ENCODE results near the gene FOXL2. TPM values are rescaled to one million over a fixed set of nuclear protein-coding genes. Genes with fewer than 3 reads are reported as not detected.
A peak's percentile ranks its signal among the peaks of the same experiment; 100 is the strongest.

FOXL2 gene
- total RNA-seq, 1 donor from 2014 or later = not detected

DNA sequence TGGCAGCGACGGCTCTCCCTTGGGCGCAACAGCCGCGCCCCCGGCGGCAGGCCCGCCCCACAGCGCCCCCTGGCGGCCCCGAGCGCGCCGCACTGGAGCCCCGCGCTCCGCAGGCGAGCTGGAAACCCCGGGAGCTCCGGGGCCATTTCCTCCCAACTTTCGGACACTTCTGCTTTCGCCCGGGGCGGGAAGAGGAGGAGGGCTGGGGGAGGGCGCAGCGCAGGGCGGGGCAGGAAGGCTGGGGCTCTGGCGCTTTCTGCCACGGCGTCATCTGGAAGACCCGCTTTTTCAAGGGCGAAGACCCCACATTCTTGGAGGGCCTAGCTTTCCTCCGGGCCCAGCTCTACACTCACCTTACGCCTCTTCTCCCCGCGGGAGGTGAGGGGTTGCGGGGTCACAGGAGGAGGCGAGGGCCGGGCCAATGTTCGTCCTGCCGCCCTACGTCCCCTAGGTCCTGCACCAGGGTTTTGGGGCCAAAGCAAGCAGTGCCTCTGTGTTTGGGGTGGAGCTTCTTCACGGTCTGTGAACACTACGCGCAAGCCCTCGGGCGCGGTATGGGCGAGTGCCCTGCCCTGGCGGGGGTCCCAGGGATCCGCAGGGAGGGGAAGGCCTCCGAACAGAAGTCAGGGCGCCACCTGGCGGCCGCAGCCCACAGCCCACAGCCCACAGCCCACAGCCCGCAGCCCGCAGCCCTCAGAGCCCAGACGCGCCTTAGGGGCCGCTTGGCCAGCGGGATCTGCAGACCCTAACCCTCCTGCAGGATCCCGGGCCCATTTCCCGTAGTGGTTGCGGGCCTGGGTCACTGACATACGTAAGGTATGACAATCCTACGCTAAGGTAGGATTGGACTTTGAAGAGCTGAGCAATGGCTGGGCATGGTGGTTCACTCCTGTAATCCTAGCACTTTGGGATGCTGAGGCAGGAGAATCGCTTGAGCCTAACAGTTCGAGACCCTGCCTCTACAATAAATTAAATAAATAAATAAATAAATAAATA is 31.1 kb downstream of the FOXL2 start:
- DNase-seq (ENCODE audit: low spot score in 2 of 2, unreplicated experiment in 2 of 2) = peak; percentile 91 to 97
- Mint-ChIP-seq H3K36me3 (no peaks in the 10 kb centered on the region), H3K27ac (peak overlapping the region; percentile 93)

DNA sequence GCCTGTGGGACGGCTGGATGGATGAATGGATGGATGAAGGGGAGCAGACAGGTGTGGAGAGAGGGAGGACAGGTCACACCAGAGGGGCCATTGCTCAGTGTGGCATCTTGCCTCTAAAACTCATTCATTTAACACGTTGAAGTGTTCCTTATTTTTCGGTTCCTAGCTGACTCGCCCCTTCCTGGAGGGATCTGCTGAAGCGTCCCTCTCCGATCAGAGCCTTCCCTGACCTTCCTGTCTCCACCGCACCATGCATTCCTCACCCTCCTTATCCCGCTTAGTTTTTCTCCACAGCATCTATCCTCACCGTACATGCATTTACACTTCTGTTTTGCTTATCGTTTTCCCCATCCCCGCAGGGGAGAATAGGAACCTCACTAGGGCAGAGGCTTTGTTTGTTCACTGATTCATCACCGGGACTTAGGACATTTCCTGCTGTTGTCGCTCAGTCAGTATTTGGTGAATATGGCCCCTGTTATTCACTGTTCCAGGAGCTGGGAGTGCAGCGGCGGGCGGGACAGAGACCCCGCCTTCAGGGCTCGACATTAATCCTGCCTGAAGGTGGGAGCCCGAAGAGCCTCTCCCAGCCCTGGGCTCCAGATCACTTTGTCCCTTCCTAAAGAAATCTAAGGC is 32.0 kb downstream of the FOXL2 start:
- no peak for DNase-seq (ENCODE audit: low spot score in 2 of 2, unreplicated experiment in 2 of 2)
- peak overlapping the region; percentile 91 for H3K27ac Mint-ChIP-seq
- TF ChIP-seq, protein P1, sequence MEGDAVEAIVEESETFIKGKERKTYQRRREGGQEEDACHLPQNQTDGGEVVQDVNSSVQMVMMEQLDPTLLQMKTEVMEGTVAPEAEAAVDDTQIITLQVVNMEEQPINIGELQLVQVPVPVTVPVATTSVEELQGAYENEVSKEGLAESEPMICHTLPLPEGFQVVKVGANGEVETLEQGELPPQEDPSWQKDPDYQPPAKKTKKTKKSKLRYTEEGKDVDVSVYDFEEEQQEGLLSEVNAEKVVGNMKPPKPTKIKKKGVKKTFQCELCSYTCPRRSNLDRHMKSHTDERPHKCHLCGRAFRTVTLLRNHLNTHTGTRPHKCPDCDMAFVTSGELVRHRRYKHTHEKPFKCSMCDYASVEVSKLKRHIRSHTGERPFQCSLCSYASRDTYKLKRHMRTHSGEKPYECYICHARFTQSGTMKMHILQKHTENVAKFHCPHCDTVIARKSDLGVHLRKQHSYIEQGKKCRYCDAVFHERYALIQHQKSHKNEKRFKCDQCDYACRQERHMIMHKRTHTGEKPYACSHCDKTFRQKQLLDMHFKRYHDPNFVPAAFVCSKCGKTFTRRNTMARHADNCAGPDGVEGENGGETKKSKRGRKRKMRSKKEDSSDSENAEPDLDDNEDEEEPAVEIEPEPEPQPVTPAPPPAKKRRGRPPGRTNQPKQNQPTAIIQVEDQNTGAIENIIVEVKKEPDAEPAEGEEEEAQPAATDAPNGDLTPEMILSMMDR (IDR thresholded peaks at IDR 0.05; ENCODE audit: unreplicated experiment) = no peak

More for the DNA sequence above, 31.1 kb downstream of the FOXL2 start:
- peaks cover 2% of the 10 kb centered on the region for H3K27me3 Mint-ChIP-seq (ENCODE audit: low read depth)
- peak overlapping the region; percentile 86 for H3K4me3 Mint-ChIP-seq
- no peaks in the 10 kb centered on the region for H3K9me3 Mint-ChIP-seq
- TF ChIP-seq, protein P1 (IDR thresholded peaks at IDR 0.05; ENCODE audit: unreplicated experiment) = peak; percentile 94
- H3K4me1 Mint-ChIP-seq = peaks cover 8% of the 10 kb centered on the region

DNA sequence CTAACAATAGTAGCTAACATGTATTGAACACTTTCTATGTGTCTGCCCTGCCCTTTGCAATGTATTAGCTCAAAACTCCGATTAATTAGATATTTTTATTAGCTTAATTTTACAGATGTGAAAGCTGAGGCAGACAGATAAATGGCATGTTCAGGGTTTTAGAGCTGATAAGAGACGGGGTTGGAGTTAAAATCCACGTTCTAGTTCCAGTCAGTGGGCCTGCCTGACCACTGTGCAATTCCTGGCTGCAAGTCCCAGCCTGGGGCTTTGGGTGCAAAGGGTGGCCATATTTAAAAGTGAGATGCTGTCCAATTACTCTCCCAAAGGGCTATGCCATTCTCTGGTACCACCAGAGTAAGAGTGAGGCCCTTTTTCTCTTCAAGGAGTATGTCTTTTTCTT is 33.2 kb downstream of the FOXL2 start:
- TF ChIP-seq, protein P1 (IDR thresholded peaks at IDR 0.05; ENCODE audit: unreplicated experiment) = no peak
- DNase-seq (ENCODE audit: low spot score in 2 of 2, unreplicated experiment in 2 of 2) = no peak
- no peak overlapping the region for H3K4me3 Mint-ChIP-seq
- no peaks in the 10 kb centered on the region for H3K9me3 Mint-ChIP-seq
- H3K36me3 Mint-ChIP-seq = no peaks in the 10 kb centered on the region
- H3K27ac Mint-ChIP-seq = no peak overlapping the region
- H3K4me1 Mint-ChIP-seq = peaks cover 8% of the 10 kb centered on the region
- peaks cover 2% of the 10 kb centered on the region for H3K27me3 Mint-ChIP-seq (ENCODE audit: low read depth)

More for the DNA sequence above, 32.0 kb downstream of the FOXL2 start:
- peaks cover 8% of the 10 kb centered on the region for H3K4me1 Mint-ChIP-seq
- H3K27me3 Mint-ChIP-seq (ENCODE audit: low read depth) = peaks cover 2% of the 10 kb centered on the region
- H3K36me3 Mint-ChIP-seq = no peaks in the 10 kb centered on the region
- H3K9me3 Mint-ChIP-seq = no peaks in the 10 kb centered on the region
- H3K4me3 Mint-ChIP-seq = peak overlapping the region; percentile 86

DNA sequence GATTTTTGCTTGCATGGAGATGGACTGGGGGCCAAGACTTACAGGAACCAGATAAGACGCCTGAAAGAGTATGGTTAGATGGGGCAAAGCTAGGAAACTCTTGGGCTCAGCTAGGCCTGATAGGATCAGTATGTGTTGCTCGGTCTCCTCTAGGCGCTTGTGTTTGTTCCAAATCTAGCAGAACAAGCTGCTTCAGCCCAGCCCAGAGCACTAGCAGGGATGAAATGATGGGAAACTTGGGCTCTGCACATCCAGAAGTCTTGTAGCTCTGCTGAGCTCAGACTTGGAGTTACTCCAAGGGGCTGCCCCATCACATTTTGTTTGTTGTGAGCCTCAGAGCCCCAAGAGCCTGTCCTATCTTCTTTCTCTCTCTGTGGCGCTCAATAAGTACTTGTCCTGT is 34.7 kb downstream of the FOXL2 start:
- TF ChIP-seq, protein P1 (IDR thresholded peaks at IDR 0.05; ENCODE audit: unreplicated experiment) = no peak
- DNase-seq (ENCODE audit: low spot score in 2 of 2, unreplicated experiment in 2 of 2) = no peak
- H3K9me3 Mint-ChIP-seq = no peaks in the 10 kb centered on the region
- H3K4me1 Mint-ChIP-seq = peaks cover 8% of the 10 kb centered on the region
- no peaks in the 10 kb centered on the region for H3K36me3 Mint-ChIP-seq
- no peak overlapping the region for H3K27ac Mint-ChIP-seq
- H3K4me3 Mint-ChIP-seq = no peak overlapping the region
- H3K27me3 Mint-ChIP-seq (ENCODE audit: low read depth) = peaks cover 2% of the 10 kb centered on the region

DNA sequence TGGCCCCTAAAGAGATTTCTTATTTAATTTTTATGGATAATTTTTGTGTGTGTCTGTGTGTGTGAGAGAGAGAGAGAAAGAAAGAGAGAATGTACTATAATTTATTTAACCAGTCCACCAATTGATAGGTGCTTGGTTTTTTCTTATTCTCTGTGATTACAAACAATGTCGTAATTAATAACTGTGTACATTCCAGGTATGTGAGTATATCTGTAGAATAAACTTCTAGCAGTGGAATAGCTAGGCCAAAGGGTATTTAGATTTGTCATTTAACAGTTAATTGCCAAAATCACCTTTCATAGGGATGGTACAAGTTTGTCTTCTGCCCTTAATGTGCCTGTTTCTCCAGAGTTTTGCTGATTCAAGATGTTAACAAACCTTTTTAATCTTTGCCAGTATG is 35.3 kb downstream of the FOXL2 start:
- no peak for DNase-seq (ENCODE audit: low spot score in 2 of 2, unreplicated experiment in 2 of 2)
- H3K4me1 Mint-ChIP-seq = peaks cover 5% of the 10 kb centered on the region

More for the DNA sequence above, 35.3 kb downstream of the FOXL2 start:
- Mint-ChIP-seq H3K36me3 (no peaks in the 10 kb centered on the region), H3K27me3 (ENCODE audit: low read depth) (peaks cover under 1% of the 10 kb centered on the region), H3K9me3 (no peaks in the 10 kb centered on the region), H3K27ac (no peak overlapping the region), H3K4me3 (no peak overlapping the region)
- TF ChIP-seq, protein P1 (IDR thresholded peaks at IDR 0.05; ENCODE audit: unreplicated experiment) = no peak
